Ishikawa (cell line): ENCODE data around the gene MKNK1.
A peak's percentile ranks its signal among the peaks of the same experiment; 100 is the strongest.

ENCODE experiments used
- CEBPB ChIP-seq: IDR thresholded peaks from 2 replicates; pipeline ENCODE4 v1.6.1; 2012
- CREB1 ChIP-seq: IDR thresholded peaks from 2 replicates; pipeline ENCODE4 v1.6.1; 2012; ENCODE audit warnings: low read depth
- EGR1 ChIP-seq: IDR thresholded peaks from 2 replicates; pipeline ENCODE4 v1.6.1; 2012
- EP300 ChIP-seq: IDR thresholded peaks from 2 replicates; pipeline ENCODE4 v1.6.1; 2012; ENCODE audit warnings: borderline replicate concordance
- FOXM1 ChIP-seq: IDR thresholded peaks from 2 replicates; pipeline ENCODE4 v1.6.1; 2012; ENCODE audit warnings: low read depth, borderline replicate concordance
- MAX ChIP-seq: IDR thresholded peaks from 2 replicates; pipeline ENCODE4 v1.6.1; 2012
- NFIC ChIP-seq: IDR thresholded peaks from 2 replicates; pipeline ENCODE4 v1.6.1; 2012
- RAD21 ChIP-seq: IDR thresholded peaks from 2 replicates; pipeline ENCODE4 v1.6.1; 2012; ENCODE audit warnings: low read depth
- REST ChIP-seq: IDR thresholded peaks from 2 replicates; pipeline ENCODE4 v1.6.1; 2012; ENCODE audit warnings: low read depth, mild to moderate bottlenecking
- TAF1 ChIP-seq: IDR thresholded peaks from 2 replicates; pipeline ENCODE4 v1.6.1; 2012; ENCODE audit warnings: low read depth, mild to moderate bottlenecking
- TCF12 ChIP-seq: IDR thresholded peaks from 2 replicates; pipeline ENCODE4 v1.6.1; 2012; ENCODE audit warnings: low read depth
- TEAD4 ChIP-seq: IDR thresholded peaks from 2 replicates; pipeline ENCODE4 v1.6.1; 2012
- USF1 ChIP-seq: IDR thresholded peaks from 2 replicates; pipeline ENCODE4 v1.6.1; 2012
- YY1 ChIP-seq: IDR thresholded peaks from 2 replicates; pipeline ENCODE4 v1.6.1; 2012; ENCODE audit warnings: low read depth
- ZBTB7A ChIP-seq: IDR thresholded peaks from 2 replicates; pipeline ENCODE4 v1.6.1; 2012; ENCODE audit warnings: low read depth

The MKNK1 gene

GRCh38 chr1:46512792-46513190, 91.3 kb downstream of the MKNK1 start:
- TF ChIP-seq ZBTB7A, result no peak
- no peak for TF ChIP-seq TAF1
- no peak for TF ChIP-seq TEAD4
- TF ChIP-seq MAX, result no peak
- TF ChIP-seq YY1, result no peak
- no peak for TF ChIP-seq EP300
- TF ChIP-seq REST, result no peak
- TF ChIP-seq RAD21, result no peak
- TF ChIP-seq TCF12, result no peak
- TF ChIP-seq NFIC, result no peak
- no peak for TF ChIP-seq USF1
- no peak for TF ChIP-seq CEBPB
- TF ChIP-seq CREB1, result no peak

- TF ChIP-seq REST (no peak), NFIC (no peak), RAD21 (no peak), ZBTB7A (0 out of 2 replicates have a peak, but pooled peaks have one; percentile 38)
Measured at GRCh38 chr1:46512135-46512791, 91.8 kb downstream of the MKNK1 start.

- TF ChIP-seq REST (no peak), NFIC (no peak), RAD21 (no peak), TEAD4 (no peak), FOXM1 (no peak), EP300 (no peak)
Measured at GRCh38 chr1:46510998-46511365, 93.1 kb downstream of the MKNK1 start.

- TF ChIP-seq MAX, result no peak
- no peak for TF ChIP-seq ZBTB7A
- TF ChIP-seq CREB1, result no peak
- TF ChIP-seq TEAD4, result no peak
Measured at GRCh38 chr1:46510341-46510997, 93.6 kb downstream of the MKNK1 start.

GRCh38 chr1:46508757-46509156, 95.3 kb downstream of the MKNK1 start:
- no peak for TF ChIP-seq CEBPB
- no peak for TF ChIP-seq ZBTB7A
- TF ChIP-seq EP300, result no peak
- no peak for TF ChIP-seq EGR1
- TF ChIP-seq TCF12, result no peak
- no peak for TF ChIP-seq TAF1
- TF ChIP-seq CREB1, result no peak
- no peak for TF ChIP-seq REST
- TF ChIP-seq FOXM1, result no peak
- no peak for TF ChIP-seq RAD21
- no peak for TF ChIP-seq USF1
- TF ChIP-seq YY1, result no peak
- TF ChIP-seq NFIC, result no peak
- TF ChIP-seq TEAD4, result no peak
- TF ChIP-seq MAX, result no peak
